Activated CD8-positive, alpha-beta memory T cell treated with anti-CD3 and anti-CD28 coated beads for 24 hours (primary cell): ENCODE data around the gene TMEM54.

Source experiments
- DNase-seq: peaks from one replicate; pipeline ENCODE4 v3.0.0-alpha.2; 2020

TMEM54 gene

GRCh38 chr1:32894019-32894600 lies 7.1 kb downstream of the TMEM54 start:
- no peak for DNase-seq

GRCh38 chr1:32893198-32894018 lies 7.8 kb downstream of the TMEM54 start:
- DNase-seq: peak; percentile 67

- DNase-seq: peak; percentile 76
These were observed 8.6 kb downstream of the TMEM54 start for GRCh38 chr1:32892368-32893197.

GRCh38 chr1:32891630-32892029 lies 9.6 kb downstream of the TMEM54 start:
- no peak for DNase-seq

GRCh38 chr1:32891241-32891570 lies 10.0 kb downstream of the TMEM54 start:
- no peak for DNase-seq

GRCh38 chr1:32890516-32891240 lies 10.5 kb downstream of the TMEM54 start:
- no peak for DNase-seq

GRCh38 chr1:32889731-32890278 lies 11.4 kb downstream of the TMEM54 start:
- no peak for DNase-seq

- no peak for DNase-seq
These were observed 12.3 kb downstream of the TMEM54 start for GRCh38 chr1:32888677-32889420.

GRCh38 chr1:32888134-32888533 lies 13.1 kb downstream of the TMEM54 start:
- DNase-seq: no peak

GRCh38 chr1:32887623-32888022 lies 13.6 kb downstream of the TMEM54 start:
- DNase-seq: no peak

- DNase-seq: no peak
These were observed 14.3 kb downstream of the TMEM54 start for GRCh38 chr1:32886828-32887414.

- peak; percentile 68 for DNase-seq
These were observed 15.0 kb downstream of the TMEM54 start, which contains the start of gene HPCA for GRCh38 chr1:32886004-32886827. TSS of gene HPCA (plus strand) at chr1:32886491. CDS start at chr1:32888899, 2,408 bp downstream.

- no peak for DNase-seq
These were observed 15.5 kb downstream of the TMEM54 start for GRCh38 chr1:32885676-32886003.

- DNase-seq: no peak
These were observed 16.5 kb downstream of the TMEM54 start for GRCh38 chr1:32884726-32885125.

- no peak for DNase-seq
These were observed 17.2 kb downstream of the TMEM54 start for GRCh38 chr1:32884032-32884372.

- no peak for DNase-seq
These were observed 17.7 kb downstream of the TMEM54 start for GRCh38 chr1:32883338-32884031.

GRCh38 chr1:32881871-32882850 lies 19.0 kb downstream of the TMEM54 start:
- DNase-seq: no peak

- DNase-seq: no peak
These were observed 19.9 kb downstream of the TMEM54 start for GRCh38 chr1:32881291-32881690.

- no peak for DNase-seq
These were observed 22.6 kb downstream of the TMEM54 start for GRCh38 chr1:32878637-32879041.
